OCI-LY7 (cell line): ENCODE measurements around the gene FAM89B.

ENCODE experiments used
- CTCF ChIP-seq: fragments of 200-600 bp; sonication (generic); conservative IDR thresholded peaks from 2 replicates; pipeline ENCODE4 v1.5.1; 2014; ENCODE audit warnings: mild to moderate bottlenecking, antibody characterized with exemption, low read length, moderate library complexity, mixed read lengths
- EZH2phosphoT487 ChIP-seq: fragments of 200-600 bp; sonication (generic); IDR thresholded peaks from 2 replicates; pipeline ENCODE4 v1.6.1; 2018; ENCODE audit warnings: low read depth, borderline replicate concordance, mild to moderate bottlenecking, mixed run types, antibody characterized with exemption, low read length, moderate library complexity, mixed read lengths

GRCh38 chr11:65578667-65579066, 6.3 kb downstream of the FAM89B start:
- no peak for TF ChIP-seq CTCF
- TF ChIP-seq EZH2phosphoT487 = no peak
